ENCODE measurements around the gene KIAA0232.

GRCh38 chr4:6803246-6803645 is 20.7 kb downstream of the KIAA0232 start:
- no peak for TF ChIP-seq CTCF (IDR thresholded peaks at IDR 0.05)
- no peak for TF ChIP-seq POLR2A (IDR thresholded peaks at IDR 0.05)
